Keratinocyte (primary cell): ENCODE measurements around the gene TRMT5. TPM values are rescaled to one million over a fixed set of nuclear protein-coding genes. Genes with fewer than 3 reads are reported as not detected.

Experiments used
- DNase-seq: peaks from one replicate; pipeline ENCODE4 v3.0.0-alpha.2; 2011; ENCODE audit warnings: low read depth, missing footprints, low spot score
- FAIRE-seq: peaks from 2 replicates; lab custom pipeline; 2011; peaks lifted over from hg19 to GRCh38; lab: Jason Lieb, UNC
- H2AFZ ChIP-seq: 2 replicates; pipeline ENCODE4 v1.6.0; 2012; ENCODE audit warnings: low read length, control low read depth, inconsistent platforms; ENCODE audit not compliant: control insufficient read depth
- H3K27ac ChIP-seq: 2 replicates; pipeline ENCODE4 v1.5.1; 2011; ENCODE audit warnings: low read length; ENCODE audit not compliant: control insufficient read depth, insufficient read depth
- H3K27me3 ChIP-seq: 3 replicates; pipeline ENCODE4 v1.6.0; 2011; ENCODE audit warnings: low read length; ENCODE audit not compliant: control insufficient read depth, insufficient read depth; ENCODE audit errors: extremely low read depth
- H3K36me3 ChIP-seq, 2 experiments: 2 replicates in 1 of 2; 3 replicates in 1 of 2; pipeline ENCODE4 v1.5.1; 2011; ENCODE audit warnings: low read length in 2 of 2, mild to moderate bottlenecking in 1 of 2; ENCODE audit not compliant: control insufficient read depth in 2 of 2, insufficient read depth in 2 of 2; ENCODE audit errors: extremely low read depth in 1 of 2
- H3K4me1 ChIP-seq: 3 replicates; pipeline ENCODE4 v1.5.1; 2011; ENCODE audit warnings: low read length; ENCODE audit not compliant: control insufficient read depth, insufficient read depth; ENCODE audit errors: extremely low read depth
- H3K4me2 ChIP-seq: 3 replicates; pipeline ENCODE4 v1.6.0; 2011; ENCODE audit warnings: low read depth, low read length; ENCODE audit not compliant: control insufficient read depth, insufficient read depth; ENCODE audit errors: extremely low read depth
- H3K4me3 ChIP-seq, 3 experiments: fragments of 200-600 bp in 1 of 3; sonication (generic) in 1 of 3; 2 replicates in 2 of 3; 3 replicates in 1 of 3; pipeline ENCODE4 v1.5.1; 2011 to 2016; ENCODE audit warnings: low read length in 3 of 3, mild to moderate bottlenecking in 3 of 3, control low read depth in 2 of 3, inconsistent platforms in 1 of 3, low read depth in 1 of 3, mixed read lengths in 1 of 3, mixed run types in 1 of 3, moderate library complexity in 1 of 3; ENCODE audit not compliant: control insufficient read depth in 2 of 3, insufficient read depth in 2 of 3; ENCODE audit errors: extremely low read depth in 1 of 3
- H3K79me2 ChIP-seq: 2 replicates; pipeline ENCODE4 v1.6.0; 2012; ENCODE audit warnings: low read length; ENCODE audit not compliant: control insufficient read depth, insufficient read depth
- H3K9ac ChIP-seq: 3 replicates; pipeline ENCODE4 v1.6.0; 2011; ENCODE audit warnings: low read length; ENCODE audit not compliant: control insufficient read depth, insufficient read depth; ENCODE audit errors: extremely low read depth
- H3K9me1 ChIP-seq: 3 replicates; pipeline ENCODE4 v1.6.0; 2011; ENCODE audit warnings: low read length; ENCODE audit not compliant: control insufficient read depth, insufficient read depth; ENCODE audit errors: extremely low read depth
- H3K9me3 ChIP-seq: 2 replicates; pipeline ENCODE4 v1.5.1; 2012; ENCODE audit warnings: low read depth, low read length; ENCODE audit not compliant: control insufficient read depth
- H4K20me1 ChIP-seq: 3 replicates; pipeline ENCODE4 v1.6.0; 2011; ENCODE audit warnings: low read length; ENCODE audit not compliant: control insufficient read depth, insufficient read depth; ENCODE audit errors: extremely low read depth
- EZH2 ChIP-seq: IDR thresholded peaks from one replicate; pipeline ENCODE4 v1.6.1; 2012; ENCODE audit warnings: inconsistent platforms, mild to moderate bottlenecking, low read length, moderate library complexity
- dilution Hi-C: fragments of 300-500 bp; cut with MboI; formaldehyde crosslinking; loops from one replicate; pipeline ENCODE4 v1.7.0; 2020; ENCODE audit warnings: low sequenced_read_pairs; ENCODE audit not compliant: extremely low pct_ligation_motif_present
- polyA plus RNA-seq, 5 experiments: library from polyadenylated mRNA; depleted of rRNA in 3 of 5; stranded (reverse) in 3 of 5; stranded (forward) in 1 of 5; unstranded in 1 of 5; fragments of >200 nt; gene quantifications; 1 replicate in 1 of 5; 2 replicates in 3 of 5; 3 replicates in 1 of 5; pipeline versions ENCODE4 v1.2.1 to v1.2.3, GENCODE V29; 2011 to 2012; ENCODE audit warnings: missing spikeins in 2 of 5, low read depth in 1 of 5, low replicate concordance in 1 of 5
- TF ChIP-seq, protein P1 (sequence below), 3 experiments: IDR thresholded peaks in 1 of 3; conservative IDR thresholded peaks in 1 of 3; optimal IDR thresholded peaks in 1 of 3; 2 replicates in 2 of 3; 3 replicates in 1 of 3; pipeline versions ENCODE3 to v1.5.1; 2011; ENCODE audit warnings: low read length in 3 of 3, mild to moderate bottlenecking in 3 of 3, moderate library complexity in 2 of 3, control low read depth in 1 of 3, inconsistent platforms in 1 of 3; ENCODE audit not compliant: insufficient read depth in 2 of 3; ENCODE audit errors: extremely low read depth in 1 of 3

TRMT5 gene
- polyA plus RNA-seq, 1 donor (not counting 4 experiments of a cell fraction or from before 2014, with no cell fraction given) = 13.8 TPM

DNA sequence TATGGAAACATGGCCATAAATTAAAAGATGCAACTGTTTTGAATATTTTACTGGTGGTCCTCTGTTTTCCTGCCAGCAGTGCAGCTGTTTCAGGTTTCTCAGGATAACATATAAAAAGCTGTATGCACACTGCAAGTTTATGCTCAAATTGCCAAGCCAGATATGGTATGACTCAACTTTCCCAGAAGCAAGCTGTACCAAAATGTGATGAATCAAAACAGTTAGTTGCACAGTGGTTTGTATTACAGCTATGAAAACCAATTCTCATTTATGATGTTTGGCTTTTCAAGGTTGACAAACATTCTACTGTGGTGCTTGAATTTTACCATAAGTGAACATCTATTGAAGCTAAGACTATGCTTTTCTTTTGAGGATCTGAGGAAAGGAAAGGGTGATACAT, 15.5 kb downstream of the TRMT5 start:
- Histone ChIP-seq H4K20me1 (no peaks in the 10 kb centered on the region), H3K4me2 (no peak overlapping the region)
- DNase-seq = no peak

DNA sequence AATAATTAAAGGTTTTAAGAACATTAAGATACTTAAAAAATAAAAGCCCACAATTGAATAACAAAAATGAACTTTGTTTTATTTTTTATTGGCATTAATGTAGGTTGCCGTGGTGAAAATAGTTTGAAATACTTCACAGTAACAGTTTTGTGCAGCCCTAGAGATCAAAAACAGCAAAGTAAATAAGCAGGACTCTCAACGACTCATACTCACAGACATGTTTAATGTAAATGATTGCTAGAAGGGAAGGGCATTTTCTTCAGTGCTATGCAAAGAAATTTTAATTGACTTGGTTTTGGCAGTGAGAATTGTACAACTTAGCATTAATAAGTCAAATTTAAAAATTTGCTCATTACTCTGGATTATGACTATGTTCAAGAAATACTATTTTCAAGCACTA, 16.0 kb downstream of the TRMT5 start:
- peaks cover 13% of the 10 kb centered on the region for H3K4me1 ChIP-seq
- no peak for FAIRE-seq

More for the DNA sequence above, 15.5 kb downstream of the TRMT5 start:
- H3K4me1 ChIP-seq = peaks cover 13% of the 10 kb centered on the region
- dilution Hi-C loops = no loop called here
- H3K9me1 ChIP-seq = no peaks in the 10 kb centered on the region
- FAIRE-seq = peak; percentile 84
- H3K27ac ChIP-seq = no peak overlapping the region
- H3K9ac ChIP-seq = no peak overlapping the region
- H3K27me3 ChIP-seq = no peaks in the 10 kb centered on the region
- TF ChIP-seq, protein P1, sequence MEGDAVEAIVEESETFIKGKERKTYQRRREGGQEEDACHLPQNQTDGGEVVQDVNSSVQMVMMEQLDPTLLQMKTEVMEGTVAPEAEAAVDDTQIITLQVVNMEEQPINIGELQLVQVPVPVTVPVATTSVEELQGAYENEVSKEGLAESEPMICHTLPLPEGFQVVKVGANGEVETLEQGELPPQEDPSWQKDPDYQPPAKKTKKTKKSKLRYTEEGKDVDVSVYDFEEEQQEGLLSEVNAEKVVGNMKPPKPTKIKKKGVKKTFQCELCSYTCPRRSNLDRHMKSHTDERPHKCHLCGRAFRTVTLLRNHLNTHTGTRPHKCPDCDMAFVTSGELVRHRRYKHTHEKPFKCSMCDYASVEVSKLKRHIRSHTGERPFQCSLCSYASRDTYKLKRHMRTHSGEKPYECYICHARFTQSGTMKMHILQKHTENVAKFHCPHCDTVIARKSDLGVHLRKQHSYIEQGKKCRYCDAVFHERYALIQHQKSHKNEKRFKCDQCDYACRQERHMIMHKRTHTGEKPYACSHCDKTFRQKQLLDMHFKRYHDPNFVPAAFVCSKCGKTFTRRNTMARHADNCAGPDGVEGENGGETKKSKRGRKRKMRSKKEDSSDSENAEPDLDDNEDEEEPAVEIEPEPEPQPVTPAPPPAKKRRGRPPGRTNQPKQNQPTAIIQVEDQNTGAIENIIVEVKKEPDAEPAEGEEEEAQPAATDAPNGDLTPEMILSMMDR (optimal IDR thresholded peaks at IDR 0.05 in 1 of 3, IDR thresholded peaks at IDR 0.05 in 1 of 3, conservative IDR thresholded peaks at IDR 0.05 in 1 of 3; ENCODE audit: extremely low read depth in 1 of 3, insufficient read depth in 2 of 3, low read length in 3 of 3) = no peak
- no peak for TF ChIP-seq EZH2
- no peaks in the 10 kb centered on the region for H3K36me3 ChIP-seq
- no peak overlapping the region for H2AFZ ChIP-seq
- no peak overlapping the region for H3K4me3 ChIP-seq
- no peaks in the 10 kb centered on the region for H3K79me2 ChIP-seq
- H3K9me3 ChIP-seq = no peaks in the 10 kb centered on the region

More for the DNA sequence above, 16.0 kb downstream of the TRMT5 start:
- H3K9ac ChIP-seq = no peak overlapping the region
- dilution Hi-C loops = no loop called here
- no peak overlapping the region for H3K4me3 ChIP-seq
- H3K9me3 ChIP-seq = no peaks in the 10 kb centered on the region
- H3K27ac ChIP-seq = no peak overlapping the region
- no peak for DNase-seq
- H3K36me3 ChIP-seq = no peaks in the 10 kb centered on the region
- no peaks in the 10 kb centered on the region for H3K9me1 ChIP-seq
- no peak for TF ChIP-seq EZH2
- TF ChIP-seq, protein P1 (optimal IDR thresholded peaks at IDR 0.05 in 1 of 3, IDR thresholded peaks at IDR 0.05 in 1 of 3, conservative IDR thresholded peaks at IDR 0.05 in 1 of 3; ENCODE audit: extremely low read depth in 1 of 3, insufficient read depth in 2 of 3, low read length in 3 of 3) = no peak
- H2AFZ ChIP-seq = no peak overlapping the region
- no peaks in the 10 kb centered on the region for H4K20me1 ChIP-seq
- no peaks in the 10 kb centered on the region for H3K79me2 ChIP-seq
- no peaks in the 10 kb centered on the region for H3K27me3 ChIP-seq
- no peak overlapping the region for H3K4me2 ChIP-seq
